HG03469 (cell line): ENCODE data around the gene TRIM48.
"Not testable (repeated sequence)": the region's sequence is repeated elsewhere in the genome, so short reads cannot be mapped to it uniquely, and the experiment has no call there.

Experiments used
- ATAC-seq: cut with Tn5 transposase; IDR thresholded peaks from one replicate; pipeline ENCODE4 v1.9.1; 2021; ENCODE audit warnings: mild to moderate bottlenecking, moderate library complexity, moderate number of reproducible peaks; ENCODE audit not compliant: unreplicated experiment

The TRIM48 gene, protein sequence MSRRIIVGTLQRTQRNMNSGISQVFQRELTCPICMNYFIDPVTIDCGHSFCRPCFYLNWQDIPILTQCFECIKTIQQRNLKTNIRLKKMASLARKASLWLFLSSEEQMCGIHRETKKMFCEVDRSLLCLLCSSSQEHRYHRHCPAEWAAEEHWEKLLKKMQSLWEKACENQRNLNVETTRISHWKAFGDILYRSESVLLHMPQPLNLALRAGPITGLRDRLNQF

DNA sequence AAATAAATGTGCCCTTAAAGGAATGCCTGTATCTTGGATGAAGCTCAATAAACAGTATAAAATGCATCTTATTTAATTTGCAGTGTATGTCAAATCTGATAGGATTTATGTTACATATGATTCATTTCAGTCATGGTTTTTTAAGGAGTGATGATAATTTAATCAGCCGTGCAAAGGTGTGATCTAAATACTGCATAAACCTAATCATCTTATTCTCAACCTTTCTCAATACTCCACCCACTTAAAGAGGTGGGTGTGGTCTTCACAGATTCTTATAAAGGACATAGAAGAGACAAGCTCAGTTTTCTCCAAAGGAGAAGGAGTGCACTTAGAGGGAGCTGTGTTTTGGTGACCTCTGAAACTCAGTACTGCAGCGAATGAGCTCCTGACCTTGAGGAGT is at the start of gene TRIM48:
Gene TRIM48 (plus strand): TSS at position 301 of the 400 bp plus-strand sequence. CDS start 113 bp downstream, outside the sequence.
- ATAC-seq = not testable (repeated sequence)

DNA sequence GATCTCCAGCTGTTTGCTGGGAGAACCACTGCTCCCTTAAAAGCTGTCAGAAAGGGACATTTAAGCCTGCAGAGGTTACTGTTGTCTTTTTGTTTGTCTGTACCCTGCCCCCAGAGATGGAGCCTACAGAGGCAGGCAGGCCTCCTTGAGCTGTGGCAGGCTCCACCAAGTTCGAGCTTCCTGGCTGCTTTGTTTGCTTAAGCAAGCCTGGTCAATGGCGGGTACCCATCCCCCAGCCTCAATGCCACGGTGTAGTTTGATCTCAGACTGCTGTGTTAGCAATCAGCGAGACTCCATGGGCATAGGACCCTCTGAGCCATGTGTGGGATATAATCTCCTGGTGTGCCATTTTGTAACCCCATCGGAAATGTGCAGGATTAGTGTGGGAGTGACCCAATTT is 23.6 kb upstream of the TRIM48 start:
- ATAC-seq = not testable (repeated sequence)

DNA sequence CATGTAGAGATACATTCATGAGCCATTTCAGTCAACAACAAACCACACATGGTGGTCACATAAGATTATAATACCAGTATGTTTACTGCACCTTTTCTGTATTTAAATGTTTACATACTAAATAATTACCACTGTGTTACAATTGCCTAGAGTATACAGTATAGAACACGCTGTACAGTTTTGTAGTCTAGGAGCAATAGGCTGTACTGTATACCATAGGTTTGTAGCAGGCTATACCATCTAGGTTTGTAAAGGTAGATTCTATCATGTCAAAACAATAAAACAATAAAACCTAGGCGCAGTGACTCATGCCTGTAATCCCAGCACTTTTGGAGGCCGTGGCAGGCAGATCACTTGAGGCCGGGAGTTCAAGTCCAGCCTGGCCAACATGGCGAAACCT is 1.1 kb downstream of the TRIM48 start:
- no peak for ATAC-seq
